B cell (primary cell): ENCODE results near the gene CABCOCO1.

Experiments
- CTCF ChIP-seq: fragments of 200-600 bp; IDR thresholded peaks from one replicate; pipeline ENCODE4 v1.8.0; 2022; ENCODE audit warnings: antibody characterized with exemption, mild to moderate bottlenecking
- EZH2 ChIP-seq: IDR thresholded peaks from 2 replicates; pipeline ENCODE4 v1.6.1; 2012; ENCODE audit warnings: borderline replicate concordance, low read depth, mild to moderate bottlenecking, moderate library complexity, low read length; ENCODE audit not compliant: insufficient read depth, poor library complexity, severe bottlenecking

GRCh38 chr10:61628875-61629513 is 33.7 kb upstream of the CABCOCO1 start:
- TF ChIP-seq CTCF, result no peak
- TF ChIP-seq EZH2, result no peak
